Adrenal gland (tissue), 12 donors: ENCODE results near the gene LCT. TPM values are rescaled to one million over a fixed set of nuclear protein-coding genes. Genes with fewer than 3 reads are reported as not detected.

Experiments
- DNase-seq, 7 donors: peaks; one replicate each; pipeline ENCODE4 v3.0.0-alpha.2; 2019 to 2020
- H3K27ac ChIP-seq, 5 donors: fragments of 200-600 bp; sonication (generic) in 4 of 5; 1 replicate in 3 of 5; 2 replicates in 2 of 5; pipeline versions ENCODE4 v1.5.1 to v1.8.0; 2016 to 2020; ENCODE audit warnings: mild to moderate bottlenecking in 1 of 5
- H3K27me3 ChIP-seq: fragments of 200-600 bp; 2 replicates; pipeline ENCODE4 v1.8.0; 2021
- H3K36me3 ChIP-seq, 2 donors: fragments of 200-600 bp; replicated peaks in 1 of 2; 1 replicate in 1 of 2; 2 replicates in 1 of 2; pipeline versions ENCODE4 v1.5.1 to v1.8.0; 2018 to 2022
- H3K4me1 ChIP-seq, 2 donors: fragments of 200-600 bp; replicated peaks in 1 of 2; 1 replicate in 1 of 2; 2 replicates in 1 of 2; pipeline versions ENCODE4 v1.5.1 to v1.8.0; 2018 to 2021
- H3K4me3 ChIP-seq, 4 donors: fragments of 200-600 bp; sonication (generic) in 3 of 4; one replicate each; pipeline ENCODE4 v1.5.1; 2016 to 2018
- H3K9me3 ChIP-seq, 3 donors: fragments of 200-600 bp; sonication (generic) in 1 of 3; replicated peaks in 1 of 3; 1 replicate in 2 of 3; 2 replicates in 1 of 3; pipeline versions ENCODE4 v1.5.1 to v1.8.0; 2016 to 2021
- CTCF ChIP-seq, 6 experiments: fragments of 450-650 bp in 4 of 6; fragments of 200-600 bp in 2 of 6; sonication (generic) in 1 of 6; IDR thresholded peaks; 1 replicate in 5 of 6; 2 replicates in 1 of 6; pipeline versions ENCODE4 v1.5.1 to v1.8.0; 2016 to 2021; ENCODE audit warnings: antibody characterized with exemption in 6 of 6, mild to moderate bottlenecking in 2 of 6, moderate library complexity in 1 of 6
- POLR2A ChIP-seq, 2 donors: fragments of 450-650 bp; IDR thresholded peaks; one replicate each; pipeline ENCODE4 v1.6.1; 2017; ENCODE audit warnings: antibody characterized with exemption in 2 of 2, mild to moderate bottlenecking in 2 of 2, moderate library complexity in 1 of 2
- WGBS, 4 donors: extraction: QIAGEN DNeasy Blood & Tissue Kit in 2 of 4; methylation state at CpG; one replicate each; pipeline versions ENCODE4 v1.1.5 to v1.1.7; 2013 to 2017; 5-methylcytosine and 5-hydroxymethylcytosine counted together
- intact Hi-C, 2 donors: fragments of 100-400 bp; cut with DNase I; formaldehyde crosslinking; loops; one replicate each; pipeline versions ENCODE4 v1.14.1 to v1.15.0; 2022 to 2023
- polyA plus RNA-seq, 3 donors: library from polyadenylated mRNA; stranded (reverse); fragments of 200-250 nt in 2 of 3; fragments of 350-450 nt in 1 of 3; fragmentation: Illumina TruSeq in 1 of 3; extraction: RNeasy Lipid Tissue Mini Kit (QIAGEN cat#74804) in 1 of 3; gene quantifications; one replicate each; pipeline ENCODE4 v1.2.3, GENCODE V29; 2013 to 2014
- total RNA-seq, 9 donors: library from RNA; depleted of rRNA in 4 of 9; stranded (reverse); fragments of >200 nt in 4 of 9; fragments of 120-200 nt in 1 of 9; fragmentation: NEBNext Ultra II Directional in 1 of 9; extraction: Animal tissue kit (Norgen Biotek cat#: 25700) in 1 of 9; gene quantifications; one replicate each; pipeline versions ENCODE4 v1.1.0 to v1.2.4, GENCODE V29; 2013 to 2023
- donor health status: healthy with polysubstance abuse.
- donor health status: Bipolar disorder and iron deficiency.
- donor health status: DM: yes; HTN: yes; CAD: no.
- donor health status: DM: no; HTN: no; CAD: no.
- donor health status: DM: no; HTN: no; CAD: no.
- donor health status: DM: yes; HTN: yes; CAD: no.

Gene LCT
- total and polyA plus RNA-seq, 12 donors: 0.17 to 0.69 TPM; not detected in 10

GRCh38 chr2:135826544-135826943 is 10.4 kb downstream of the LCT start:
- Histone ChIP-seq H3K27me3 (no peaks in the 10 kb centered on the region), H3K4me3 (no peak overlapping the region), H3K9me3 (no peaks in the 10 kb centered on the region), H3K36me3 (no peaks in the 10 kb centered on the region), H3K4me1 (no peaks in the 10 kb centered on the region), H3K27ac (no peak overlapping the region)
- DNase-seq: no peak
- 80 to 92% (median 87%) methylated on average over 6 of the region's 6 CpGs for WGBS, 4 donors
- intact Hi-C loops: no loop called here
- TF ChIP-seq POLR2A (IDR thresholded peaks at IDR 0.05): no peak
- TF ChIP-seq CTCF (IDR thresholded peaks at IDR 0.05): no peak

- TF ChIP-seq CTCF (IDR thresholded peaks at IDR 0.05) (no peak), POLR2A (IDR thresholded peaks at IDR 0.05) (no peak)
- 28 to 66% (median 55%) methylated on average over 3 to 11 of the region's 11 CpGs for WGBS, 4 donors
- intact Hi-C loops: no loop called here
- H3K4me1 ChIP-seq: no peaks in the 10 kb centered on the region
- no peak overlapping the region for H3K4me3 ChIP-seq
- no peaks in the 10 kb centered on the region for H3K27me3 ChIP-seq
- DNase-seq: peak in 2 of 7 donors; percentile 6 to 42
- H3K36me3 ChIP-seq: no peaks in the 10 kb centered on the region
- H3K9me3 ChIP-seq: no peaks in the 10 kb centered on the region
- H3K27ac ChIP-seq: peak overlapping the region in 1 of 5 donors; percentile 3
Observed at GRCh38 chr2:135825550-135826176, 11.3 kb downstream of the LCT start.

- no peak for TF ChIP-seq POLR2A (IDR thresholded peaks at IDR 0.05)
- no peak for TF ChIP-seq CTCF (IDR thresholded peaks at IDR 0.05)
- H3K27ac ChIP-seq: no peak overlapping the region
- no peaks in the 10 kb centered on the region for H3K4me1 ChIP-seq
- no peak for DNase-seq
- no peaks in the 10 kb centered on the region for H3K27me3 ChIP-seq
- WGBS, 4 donors: 78 to 88% (median 83%) methylated on average over 7 to 9 of the region's 9 CpGs
- H3K4me3 ChIP-seq: no peak overlapping the region
- intact Hi-C loops: no loop called here
- H3K9me3 ChIP-seq: no peaks in the 10 kb centered on the region
- no peaks in the 10 kb centered on the region for H3K36me3 ChIP-seq
Observed at GRCh38 chr2:135825131-135825530, 11.9 kb downstream of the LCT start.

- Histone ChIP-seq H3K4me1 (no peaks in the 10 kb centered on the region), H3K27me3 (no peaks in the 10 kb centered on the region), H3K4me3 (no peak overlapping the region), H3K9me3 (no peaks in the 10 kb centered on the region), H3K36me3 (no peaks in the 10 kb centered on the region), H3K27ac (no peak overlapping the region)
- TF ChIP-seq POLR2A (IDR thresholded peaks at IDR 0.05) (no peak), CTCF (IDR thresholded peaks at IDR 0.05) (no peak)
- 78 to 100% (median 86%) methylated on average over 1 of the region's 1 CpG for WGBS, 4 donors
- no peak for DNase-seq
- intact Hi-C loops: no loop called here
Observed at GRCh38 chr2:135822855-135823254, 14.1 kb downstream of the LCT start.
